Measurements from ENCODE around the gene GLRX.
"Not testable (repeated sequence)": the region's sequence is repeated elsewhere in the genome, so short reads cannot be mapped to it uniquely, and the experiment has no call there.

Gene GLRX

GRCh38 chr5:95826949-95827891 lies 4.7 kb upstream of the GLRX start:
- no peak for DNase-seq (ENCODE audit: low spot score)

DNA sequence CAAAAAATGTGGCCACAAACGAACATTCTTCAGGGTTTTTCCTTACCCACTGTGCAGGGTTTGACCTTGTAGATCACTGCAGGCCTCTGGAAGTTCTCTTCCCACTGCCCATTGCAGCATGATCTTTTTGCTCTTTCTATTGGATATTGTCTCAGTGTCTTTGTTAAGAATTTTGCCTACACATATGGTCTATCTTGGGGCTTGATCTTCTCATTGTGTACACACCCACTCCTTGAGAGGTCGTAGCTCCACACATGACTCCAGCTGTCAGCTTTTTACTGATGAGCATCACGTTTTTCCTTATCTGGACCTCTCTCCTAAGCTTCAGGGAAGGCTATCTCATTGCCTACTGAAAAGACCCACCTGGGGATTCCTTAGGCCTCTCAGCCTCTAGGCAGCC lies 3.0 kb upstream of the GLRX start:
- no peak for DNase-seq (ENCODE audit: low spot score)

DNA sequence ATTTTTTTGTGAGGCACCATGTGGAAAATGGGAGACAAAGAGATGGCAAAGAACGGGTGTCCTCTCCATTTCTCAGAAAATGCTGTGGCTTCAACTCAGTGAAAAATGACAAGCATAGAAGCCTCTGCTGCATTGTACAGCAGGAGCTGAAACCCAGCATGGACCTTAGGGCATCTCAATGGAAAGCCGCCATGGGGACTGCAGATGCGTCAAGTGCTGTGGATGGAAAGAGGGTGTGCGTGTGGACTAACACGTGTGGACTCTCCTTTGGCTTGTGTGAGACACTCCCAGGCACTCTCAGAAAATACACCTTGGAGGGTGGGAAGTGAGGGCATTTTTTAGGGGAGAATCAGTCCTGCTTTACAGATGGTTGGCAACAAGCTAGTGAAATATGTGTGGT lies 2.2 kb upstream of the GLRX start:
- no peak for DNase-seq (ENCODE audit: low spot score)

DNA sequence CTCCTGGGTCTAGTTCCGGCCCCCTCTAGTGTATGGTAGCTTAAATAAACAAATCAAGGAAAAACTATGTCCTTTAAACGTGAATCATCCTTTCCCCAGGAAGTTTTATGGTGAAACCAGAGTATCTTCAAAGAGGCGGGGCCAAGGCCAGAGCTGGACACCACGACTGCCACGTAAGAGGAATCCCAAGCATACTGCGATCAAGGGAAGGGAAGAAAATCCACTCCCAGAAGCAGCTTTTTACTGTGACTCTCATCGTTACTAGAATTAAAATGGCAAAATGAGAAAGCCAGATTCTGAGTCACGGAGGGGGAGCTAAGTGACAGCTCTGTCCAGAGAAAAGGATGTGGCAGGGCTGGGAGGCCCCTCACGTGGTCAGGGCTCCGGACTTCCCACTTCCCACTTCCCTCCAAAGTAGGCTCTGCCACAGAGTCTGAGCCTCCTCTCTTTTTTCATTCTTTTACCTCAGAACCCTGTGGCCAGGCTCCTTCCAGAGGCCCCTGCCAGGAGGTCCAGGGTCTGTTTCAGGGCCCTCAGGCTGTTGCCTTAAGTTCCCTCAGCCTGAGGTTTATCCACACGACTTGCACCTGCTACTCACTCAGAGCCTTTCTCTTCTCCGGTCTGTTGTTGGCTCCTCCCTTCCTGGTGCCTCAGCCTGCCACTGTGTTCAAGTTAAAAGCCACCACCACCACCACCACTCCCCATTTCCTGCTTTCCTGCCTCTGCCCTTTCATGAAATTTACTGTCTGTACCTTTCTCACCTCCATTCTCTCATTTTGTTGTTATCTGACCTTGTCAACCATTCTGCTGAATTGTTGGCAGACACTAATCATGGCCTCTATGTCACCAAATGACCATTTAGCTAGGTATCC lies 1.4 kb upstream of the GLRX start:
- DNase-seq (ENCODE audit: low spot score): peak; percentile 93

DNA sequence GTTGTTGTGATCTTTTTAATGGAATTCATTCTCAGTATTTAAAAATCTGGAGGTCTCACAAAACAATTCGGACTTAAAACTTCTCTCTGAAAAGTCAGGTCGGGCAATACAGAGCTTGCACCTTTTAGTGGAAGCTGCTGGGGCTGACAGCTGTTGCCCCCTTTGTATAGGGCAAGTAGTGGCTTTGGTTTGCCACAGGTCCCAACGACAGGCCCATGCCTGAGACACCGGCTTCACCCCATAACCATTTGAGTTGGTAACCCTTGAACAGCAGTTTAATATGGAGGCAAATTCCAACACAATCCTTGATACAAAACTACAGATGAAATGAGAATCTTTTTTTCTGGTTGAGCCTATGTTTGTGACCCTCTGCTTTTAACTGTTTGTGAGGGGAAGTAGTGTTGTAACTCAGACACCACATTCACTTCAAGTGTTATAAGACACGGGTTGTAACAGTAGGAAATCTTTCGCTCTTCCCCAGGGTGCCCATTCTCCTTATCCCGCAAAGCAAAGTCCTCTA lies 752 bp upstream of the GLRX start:
- no peak for DNase-seq (ENCODE audit: low spot score)

DNA sequence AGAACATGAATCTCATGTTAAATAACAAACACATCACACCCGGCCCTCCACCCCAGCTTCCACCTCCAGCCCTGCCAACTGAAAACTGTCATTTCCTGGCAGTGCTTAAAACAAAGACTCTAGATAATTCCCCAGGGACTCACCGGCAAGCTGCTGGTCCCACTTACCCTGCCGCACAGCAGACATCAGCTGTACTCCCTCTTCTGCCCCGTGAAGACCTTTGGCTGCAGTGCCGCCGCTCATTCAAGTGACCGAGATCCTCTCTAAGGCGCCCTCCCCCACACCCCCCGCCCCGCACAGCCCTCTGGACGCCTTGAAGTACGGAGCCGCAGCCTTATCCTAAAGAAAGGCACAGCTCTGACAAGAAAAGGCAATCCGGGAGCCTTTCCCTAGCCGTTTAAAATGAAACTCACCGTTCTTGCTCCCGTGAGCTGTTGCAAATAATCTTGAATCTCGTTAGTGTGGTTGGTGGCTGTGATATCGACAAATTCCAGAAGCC lies 434 bp downstream of the GLRX start:
- peak; percentile 59 for DNase-seq (ENCODE audit: low spot score)

GRCh38 chr5:95821110-95822021 lies 1.2 kb downstream of the GLRX start:
- DNase-seq (ENCODE audit: low spot score): no peak

DNA sequence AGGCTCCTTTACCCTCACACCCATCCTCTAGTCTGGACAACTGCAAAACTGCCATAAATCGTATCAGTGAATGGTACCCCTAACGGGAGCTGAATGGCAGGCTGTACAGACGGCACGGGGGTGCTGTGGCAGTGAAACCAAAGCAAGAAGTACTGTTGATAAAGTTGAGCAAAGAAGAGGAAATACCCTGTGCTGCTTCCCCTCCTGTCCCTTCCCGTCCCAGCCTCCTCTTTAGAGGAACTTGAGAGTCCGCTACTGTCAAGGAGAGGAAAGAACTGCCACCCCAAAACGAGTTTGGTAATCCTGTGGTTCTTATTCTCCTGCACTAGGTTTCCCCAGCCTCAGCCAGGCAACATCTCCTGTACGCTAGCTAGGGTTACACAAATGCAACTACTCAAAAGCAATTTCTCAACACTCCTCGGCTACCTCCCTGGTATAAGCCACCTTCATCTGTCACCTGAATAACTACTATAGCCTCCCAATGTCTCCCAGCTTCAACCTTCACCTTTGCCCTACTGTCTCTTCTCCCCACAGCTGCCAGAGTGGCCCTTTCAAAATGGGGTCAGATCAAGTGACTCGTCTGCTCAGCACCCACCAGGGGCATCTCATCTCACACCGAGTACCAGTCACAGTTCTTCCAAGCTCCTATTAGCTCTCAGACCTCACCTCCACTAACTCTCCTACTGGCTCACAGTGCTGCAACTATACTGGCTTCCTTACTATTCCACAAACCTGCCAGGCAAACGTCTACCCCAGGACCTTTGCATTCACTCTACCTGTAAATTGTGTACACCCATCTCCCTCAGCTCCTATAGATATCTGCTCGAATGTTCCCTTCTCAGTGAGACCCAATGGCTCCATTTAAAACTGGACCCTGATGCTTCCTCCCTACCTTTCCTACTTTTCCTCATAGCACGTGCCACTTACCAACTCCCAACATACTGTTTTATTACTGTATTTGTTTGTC lies 4.1 kb downstream of the GLRX start:
- peak; percentile 46 for DNase-seq (ENCODE audit: low spot score)

DNA sequence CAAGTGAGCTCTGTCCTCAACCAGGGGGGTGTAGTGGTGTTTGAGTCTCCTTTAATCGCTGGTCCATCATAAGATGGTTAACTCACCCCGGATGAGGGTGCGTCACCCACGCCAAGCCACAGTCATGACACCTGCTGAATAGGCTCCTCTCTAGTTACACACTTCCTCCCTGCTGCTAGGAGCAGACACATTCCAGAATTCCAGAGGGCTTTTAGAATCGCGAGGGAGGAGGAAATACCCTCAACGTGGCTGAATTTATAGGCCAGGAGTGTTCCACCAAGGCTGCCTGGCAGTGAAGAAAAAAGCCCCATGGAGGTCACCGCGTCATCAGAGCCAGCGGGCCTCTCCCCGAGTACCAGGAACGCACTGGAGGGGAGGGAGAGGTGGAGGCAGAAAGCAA lies 5.1 kb downstream of the GLRX start:
- DNase-seq (ENCODE audit: low spot score): peak; percentile 100

DNA sequence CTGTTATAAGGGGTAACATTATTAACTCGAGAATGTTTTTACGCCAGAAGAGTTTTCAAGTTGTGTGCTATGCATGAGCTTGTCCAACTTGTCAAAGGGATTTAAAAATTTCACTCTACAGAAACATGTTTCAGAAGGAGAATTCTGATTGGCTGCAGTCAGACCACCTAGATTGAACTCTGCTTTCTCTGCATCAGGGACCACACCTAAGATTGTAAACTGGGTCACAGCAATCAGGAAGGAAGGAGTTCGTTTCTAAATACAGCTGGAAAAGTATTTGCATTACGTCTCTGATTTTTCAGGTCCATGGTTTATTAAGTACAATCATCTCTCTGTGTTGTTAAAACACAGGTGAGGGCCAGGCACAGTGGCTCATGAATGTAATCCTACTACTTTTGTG lies 5.8 kb downstream of the GLRX start:
- DNase-seq (ENCODE audit: low spot score): no peak

- DNase-seq (ENCODE audit: low spot score): no peak
Measured at GRCh38 chr5:95816341-95816740, 6.2 kb downstream of the GLRX start.

GRCh38 chr5:95815155-95815729 lies 7.3 kb downstream of the GLRX start:
- DNase-seq (ENCODE audit: low spot score): no peak

GRCh38 chr5:95813035-95813434 lies 9.5 kb downstream of the GLRX start:
- DNase-seq (ENCODE audit: low spot score): not testable (repeated sequence)

- no peak for DNase-seq (ENCODE audit: low spot score)
Measured at GRCh38 chr5:95812074-95812471, 10.5 kb downstream of the GLRX start.

- not testable (repeated sequence) for DNase-seq (ENCODE audit: low spot score)
Measured at GRCh38 chr5:95811461-95812073, 11.0 kb downstream of the GLRX start.

GRCh38 chr5:95811126-95811423 lies 11.5 kb downstream of the GLRX start:
- peak; percentile 85 for DNase-seq (ENCODE audit: low spot score)

DNA sequence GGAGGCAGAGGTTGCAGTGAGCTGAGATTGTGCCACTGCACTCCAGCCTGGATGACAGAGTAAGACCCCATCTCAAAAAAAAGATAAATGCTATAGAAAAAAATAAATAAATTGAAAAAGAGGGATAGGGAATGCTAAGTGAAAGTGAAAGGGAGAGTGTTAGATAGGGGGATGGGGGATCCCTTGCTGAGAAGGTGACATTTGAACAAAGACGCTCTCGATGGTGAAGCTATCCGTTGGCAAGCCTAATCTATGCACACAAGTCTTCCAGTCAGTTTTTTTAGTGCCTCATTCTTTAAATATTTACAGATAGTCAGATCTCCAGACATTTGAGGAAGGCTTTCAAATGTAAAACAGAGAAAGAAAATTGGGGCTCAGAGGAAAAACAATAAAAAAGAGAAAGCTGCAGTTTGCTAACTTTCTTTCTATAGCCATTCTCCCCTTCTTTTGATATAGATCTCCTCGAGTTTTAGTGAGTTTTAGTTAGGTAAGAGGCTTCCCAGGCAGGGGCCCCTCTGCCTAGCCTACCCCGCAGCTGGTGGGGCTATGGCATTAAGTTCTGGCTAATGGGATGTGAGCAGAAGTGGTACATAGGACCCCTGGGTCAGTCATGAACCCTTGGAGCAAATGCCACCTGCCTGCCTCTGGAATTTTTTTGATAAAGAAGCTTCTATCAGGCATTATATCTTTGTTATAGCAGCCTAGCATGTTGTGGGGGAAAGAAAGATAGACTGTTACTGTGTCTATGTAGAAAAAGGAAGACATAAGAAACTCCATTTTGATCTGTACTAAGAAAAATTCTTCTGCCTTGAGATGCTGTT lies 12.0 kb downstream of the GLRX start:
- DNase-seq (ENCODE audit: low spot score): peak; percentile 59

DNA sequence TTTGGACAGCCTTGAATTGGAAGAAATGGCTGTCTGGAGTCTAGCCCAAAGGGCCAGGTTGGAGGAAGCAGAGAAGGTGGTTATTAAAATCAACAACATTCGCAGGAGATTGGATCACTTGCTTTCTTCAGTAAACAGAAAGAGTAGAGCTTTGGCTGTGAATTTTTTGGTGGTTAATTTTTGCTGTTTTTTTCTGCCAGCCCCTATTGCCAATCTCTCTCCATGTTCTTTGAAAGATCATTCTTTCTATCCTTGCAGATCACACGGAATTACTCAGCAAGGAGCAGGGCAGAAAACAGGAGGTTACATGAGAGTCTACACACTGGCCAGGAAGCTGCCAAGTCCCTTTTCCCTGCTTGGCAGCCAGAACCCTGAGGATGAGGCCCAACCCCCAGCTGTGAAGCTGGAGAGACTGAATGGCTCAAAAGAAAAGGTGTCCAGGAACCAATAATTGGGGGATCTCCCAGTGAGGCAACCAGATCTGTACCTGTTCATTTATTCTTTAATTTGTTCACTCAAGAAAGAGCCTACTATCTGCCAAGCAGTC lies 13.0 kb downstream of the GLRX start:
- peak; percentile 55 for DNase-seq (ENCODE audit: low spot score)
